GM18505 (cell line): Measurements from ENCODE around the gene PRTN3.
"Not testable (repeated sequence)": the region's sequence is repeated elsewhere in the genome, so short reads cannot be mapped to it uniquely, and the experiment has no call there.

Experiments
- ATAC-seq: cut with Tn5 transposase; IDR thresholded peaks from one replicate; pipeline ENCODE4 v1.9.1; 2021; ENCODE audit not compliant: unreplicated experiment
- POLR2A ChIP-seq: IDR thresholded peaks from 4 replicates; pipeline ENCODE4 v1.6.1; 2011; ENCODE audit warnings: borderline replicate concordance; ENCODE audit not compliant: insufficient read depth, insufficient read length; ENCODE audit errors: extremely low read depth

PRTN3 gene

GRCh38 chr19:815079-815774 is 25.6 kb upstream of the PRTN3 start:
- ATAC-seq, result no peak
- no peak for TF ChIP-seq POLR2A

GRCh38 chr19:815775-816499 is 24.9 kb upstream of the PRTN3 start:
- no peak for TF ChIP-seq POLR2A
- no peak for ATAC-seq

- ATAC-seq, result no peak
- no peak for TF ChIP-seq POLR2A
Measured at GRCh38 chr19:816500-816857, 24.3 kb upstream of the PRTN3 start.

- ATAC-seq, result not testable (repeated sequence)
Measured at GRCh38 chr19:820212-820611, 20.6 kb upstream of the PRTN3 start.

GRCh38 chr19:821231-821824 is 19.5 kb upstream of the PRTN3 start:
- ATAC-seq, result no peak
- TF ChIP-seq POLR2A, result no peak

GRCh38 chr19:821825-822503 is 18.8 kb upstream of the PRTN3 start, which contains the start of gene PLPPR3:
PLPPR3 (minus strand) TSS chr19:821955; CDS start chr19:821559, 396 bp downstream.
- TF ChIP-seq POLR2A, result no peak
- ATAC-seq, result no peak

GRCh38 chr19:823565-824121 is 17.2 kb upstream of the PRTN3 start:
- TF ChIP-seq POLR2A, result no peak
- no peak for ATAC-seq

- TF ChIP-seq POLR2A, result no peak
- no peak for ATAC-seq
Measured at GRCh38 chr19:824885-825284, 15.9 kb upstream of the PRTN3 start.

- TF ChIP-seq POLR2A, result no peak
- no peak for ATAC-seq
Measured at GRCh38 chr19:825897-826644, 14.7 kb upstream of the PRTN3 start.

GRCh38 chr19:827314-827709 is 13.5 kb upstream of the PRTN3 start:
- ATAC-seq, result no peak
- no peak for TF ChIP-seq POLR2A

GRCh38 chr19:827710-828321 is 13.0 kb upstream of the PRTN3 start, which contains the start of gene AZU1:
AZU1 (plus strand) TSS chr19:827837; CDS start chr19:827847, 10 bp downstream.
- no peak for ATAC-seq
- no peak for TF ChIP-seq POLR2A

GRCh38 chr19:829129-829758 is 11.6 kb upstream of the PRTN3 start:
- no peak for TF ChIP-seq POLR2A
- no peak for ATAC-seq
